NCI-H2029 treated with DMSO at 0.1 percent for 48 hours (cell line): Measurements from ENCODE around the gene AP4S1.
A peak's percentile ranks its signal among the peaks of the same experiment; 100 is the strongest.

Experiments
- DNase-seq: peaks from one replicate; lab custom pipeline; 2025; lab: John Stamatoyannopoulos, UW

Gene AP4S1

GRCh38 chr14:31006703-31007102, 18.7 kb upstream of the AP4S1 start:
- DNase-seq, result no peak

GRCh38 chr14:31009836-31010574, 15.4 kb upstream of the AP4S1 start:
- no peak for DNase-seq

GRCh38 chr14:31010935-31011334, 14.5 kb upstream of the AP4S1 start:
- DNase-seq, result no peak

- no peak for DNase-seq
These were observed 11.6 kb upstream of the AP4S1 start for GRCh38 chr14:31013841-31014240.

GRCh38 chr14:31018057-31018645, 7.3 kb upstream of the AP4S1 start:
- no peak for DNase-seq

- no peak for DNase-seq
These were observed 4.4 kb upstream of the AP4S1 start for GRCh38 chr14:31020834-31021575.

GRCh38 chr14:31021576-31021949, 3.9 kb upstream of the AP4S1 start:
- no peak for DNase-seq

- DNase-seq, result no peak
These were observed 3.1 kb upstream of the AP4S1 start for GRCh38 chr14:31022386-31022785.

- DNase-seq, result no peak
These were observed 1.4 kb upstream of the AP4S1 start for GRCh38 chr14:31024010-31024480.

- peak; percentile 80 for DNase-seq
These were observed 677 bp upstream of the AP4S1 start for GRCh38 chr14:31024577-31025366.

GRCh38 chr14:31026077-31026449, 614 bp downstream of the AP4S1 start, which contains the start of gene STRN3:
TSS of gene STRN3 (minus strand) at chr14:31026379. CDS start at chr14:31026185, 194 bp downstream.
- DNase-seq, result no peak

GRCh38 chr14:31026450-31027235, 1.2 kb downstream of the AP4S1 start:
- DNase-seq, result peak; percentile 99

GRCh38 chr14:31027847-31028246, 2.4 kb downstream of the AP4S1 start:
- DNase-seq, result no peak

- DNase-seq, result no peak
These were observed 3.8 kb downstream of the AP4S1 start for GRCh38 chr14:31029016-31029970.

- DNase-seq, result no peak
These were observed 5.0 kb downstream of the AP4S1 start for GRCh38 chr14:31030469-31030868.

GRCh38 chr14:31036552-31036951, 11.1 kb downstream of the AP4S1 start:
- no peak for DNase-seq

- DNase-seq, result no peak
These were observed 12.3 kb downstream of the AP4S1 start for GRCh38 chr14:31037709-31038221.

- no peak for DNase-seq
These were observed 13.2 kb downstream of the AP4S1 start for GRCh38 chr14:31038521-31039166.

GRCh38 chr14:31042300-31042699, 16.9 kb downstream of the AP4S1 start:
- DNase-seq, result no peak
